AG10803 (cell line): ENCODE data around the gene ACSS1.

Experiments
- DNase-seq: peaks from one replicate; pipeline ENCODE4 v3.0.0; 2010; ENCODE audit warnings: low read depth
- H3K4me3 ChIP-seq: 2 replicates; pipeline ENCODE4 v1.5.1; 2011; ENCODE audit warnings: mild to moderate bottlenecking, low read length, control low read depth
- CTCF ChIP-seq: conservative IDR thresholded peaks from 2 replicates; pipeline ENCODE4 v1.5.1; 2011; ENCODE audit warnings: mild to moderate bottlenecking, low read length, control low read depth, inconsistent platforms

Gene ACSS1

GRCh38 chr20:25016471-25016870 lies 41.5 kb downstream of the ACSS1 start:
- TF ChIP-seq CTCF = no peak
- H3K4me3 ChIP-seq = no peak overlapping the region
- DNase-seq = no peak

- DNase-seq = no peak
- no peak overlapping the region for H3K4me3 ChIP-seq
- no peak for TF ChIP-seq CTCF
Observed at GRCh38 chr20:25015986-25016385, 42.0 kb downstream of the ACSS1 start.

GRCh38 chr20:25014816-25015215 lies 43.1 kb downstream of the ACSS1 start:
- H3K4me3 ChIP-seq = no peak overlapping the region
- TF ChIP-seq CTCF = no peak
- no peak for DNase-seq

GRCh38 chr20:25013478-25014380 lies 44.2 kb downstream of the ACSS1 start:
- no peak for TF ChIP-seq CTCF
- no peak for DNase-seq
- no peak overlapping the region for H3K4me3 ChIP-seq

- DNase-seq = no peak
- no peak for TF ChIP-seq CTCF
- H3K4me3 ChIP-seq = no peak overlapping the region
Observed at GRCh38 chr20:25012616-25013189, 45.2 kb downstream of the ACSS1 start.

- no peak for DNase-seq
- TF ChIP-seq CTCF = no peak
- no peak overlapping the region for H3K4me3 ChIP-seq
Observed at GRCh38 chr20:25011831-25012241, 46.1 kb downstream of the ACSS1 start.

GRCh38 chr20:25011261-25011660 lies 46.7 kb downstream of the ACSS1 start:
- no peak overlapping the region for H3K4me3 ChIP-seq
- no peak for TF ChIP-seq CTCF

More at GRCh38 chr20:25011261-25011660, 46.7 kb downstream of the ACSS1 start:
- no peak for DNase-seq
